ENCODE measurements around the gene EIF6.
"Not testable (repeated sequence)": the region's sequence is repeated elsewhere in the genome, so short reads cannot be mapped to it uniquely, and the experiment has no call there.

EIF6 gene

GRCh38 chr20:35260426-35260825 is 24.1 kb downstream of the EIF6 start:
- Histone ChIP-seq H3K4me3 (replicated peaks; ENCODE audit: low read depth, low read length) (no peak overlapping the region), H3K27me3 (replicated peaks; ENCODE audit: control insufficient read depth, insufficient read depth, low read length) (no peaks in the 10 kb centered on the region), H3K36me3 (ENCODE audit: control insufficient read depth, insufficient read depth, low read length) (no peaks in the 10 kb centered on the region)
- DNase-seq (ENCODE audit: extremely low read depth, insufficient read length) = no peak
- TF ChIP-seq, protein P1, sequence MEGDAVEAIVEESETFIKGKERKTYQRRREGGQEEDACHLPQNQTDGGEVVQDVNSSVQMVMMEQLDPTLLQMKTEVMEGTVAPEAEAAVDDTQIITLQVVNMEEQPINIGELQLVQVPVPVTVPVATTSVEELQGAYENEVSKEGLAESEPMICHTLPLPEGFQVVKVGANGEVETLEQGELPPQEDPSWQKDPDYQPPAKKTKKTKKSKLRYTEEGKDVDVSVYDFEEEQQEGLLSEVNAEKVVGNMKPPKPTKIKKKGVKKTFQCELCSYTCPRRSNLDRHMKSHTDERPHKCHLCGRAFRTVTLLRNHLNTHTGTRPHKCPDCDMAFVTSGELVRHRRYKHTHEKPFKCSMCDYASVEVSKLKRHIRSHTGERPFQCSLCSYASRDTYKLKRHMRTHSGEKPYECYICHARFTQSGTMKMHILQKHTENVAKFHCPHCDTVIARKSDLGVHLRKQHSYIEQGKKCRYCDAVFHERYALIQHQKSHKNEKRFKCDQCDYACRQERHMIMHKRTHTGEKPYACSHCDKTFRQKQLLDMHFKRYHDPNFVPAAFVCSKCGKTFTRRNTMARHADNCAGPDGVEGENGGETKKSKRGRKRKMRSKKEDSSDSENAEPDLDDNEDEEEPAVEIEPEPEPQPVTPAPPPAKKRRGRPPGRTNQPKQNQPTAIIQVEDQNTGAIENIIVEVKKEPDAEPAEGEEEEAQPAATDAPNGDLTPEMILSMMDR (IDR thresholded peaks at IDR 0.05; ENCODE audit: insufficient read depth, low read length, poor library complexity, severe bottlenecking) = no peak

- Histone ChIP-seq H3K4me3 (replicated peaks; ENCODE audit: low read depth, low read length) (no peak overlapping the region), H3K36me3 (ENCODE audit: control insufficient read depth, insufficient read depth, low read length) (no peaks in the 10 kb centered on the region), H3K27me3 (replicated peaks; ENCODE audit: control insufficient read depth, insufficient read depth, low read length) (no peaks in the 10 kb centered on the region)
- TF ChIP-seq, protein P1 (IDR thresholded peaks at IDR 0.05; ENCODE audit: insufficient read depth, low read length, poor library complexity, severe bottlenecking) = no peak
- DNase-seq (ENCODE audit: extremely low read depth, insufficient read length) = no peak
These were observed 27.2 kb downstream of the EIF6 start for GRCh38 chr20:35257175-35257909.

DNA sequence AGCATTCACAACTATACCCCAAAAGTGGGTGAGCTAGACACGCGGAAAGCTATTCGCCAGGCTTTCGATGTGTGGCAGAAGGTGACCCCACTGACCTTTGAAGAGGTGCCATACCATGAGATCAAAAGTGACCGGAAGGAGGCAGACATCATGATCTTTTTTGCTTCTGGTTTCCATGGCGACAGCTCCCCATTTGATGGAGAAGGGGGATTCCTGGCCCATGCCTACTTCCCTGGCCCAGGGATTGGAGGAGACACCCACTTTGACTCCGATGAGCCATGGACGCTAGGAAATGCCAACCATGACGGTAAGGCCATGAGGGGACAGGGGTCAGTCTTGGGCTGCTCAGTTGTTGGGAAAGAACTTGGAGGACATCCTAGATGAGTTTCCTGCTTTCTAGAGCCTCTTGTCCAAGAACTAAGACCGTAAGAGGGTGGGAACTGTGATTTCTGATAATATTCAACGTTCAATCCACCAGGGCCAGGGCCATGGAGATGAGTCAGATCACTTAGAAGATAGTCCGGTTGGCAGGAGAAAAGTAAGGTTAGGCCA is 30.0 kb downstream of the EIF6 start:
- TF ChIP-seq, protein P1 (IDR thresholded peaks at IDR 0.05; ENCODE audit: insufficient read depth, low read length, poor library complexity, severe bottlenecking) = no peak
- DNase-seq (ENCODE audit: extremely low read depth, insufficient read length) = no peak
- H3K36me3 ChIP-seq (ENCODE audit: control insufficient read depth, insufficient read depth, low read length) = no peaks in the 10 kb centered on the region
- H3K4me3 ChIP-seq (replicated peaks; ENCODE audit: low read depth, low read length) = no peak overlapping the region
- H3K27me3 ChIP-seq (replicated peaks; ENCODE audit: control insufficient read depth, insufficient read depth, low read length) = no peaks in the 10 kb centered on the region

- Histone ChIP-seq H3K4me3 (replicated peaks; ENCODE audit: low read depth, low read length) (no peak overlapping the region), H3K36me3 (ENCODE audit: control insufficient read depth, insufficient read depth, low read length) (no peaks in the 10 kb centered on the region), H3K27me3 (replicated peaks; ENCODE audit: control insufficient read depth, insufficient read depth, low read length) (no peaks in the 10 kb centered on the region)
- TF ChIP-seq, protein P1 (IDR thresholded peaks at IDR 0.05; ENCODE audit: insufficient read depth, low read length, poor library complexity, severe bottlenecking) = no peak
- DNase-seq (ENCODE audit: extremely low read depth, insufficient read length) = no peak
These were observed 31.6 kb downstream of the EIF6 start for GRCh38 chr20:35253010-35253409.

GRCh38 chr20:35252598-35252997 is 32.0 kb downstream of the EIF6 start:
- not testable (repeated sequence) for DNase-seq (ENCODE audit: extremely low read depth, insufficient read length); H3K36me3 ChIP-seq (ENCODE audit: control insufficient read depth, insufficient read depth, low read length)

DNA sequence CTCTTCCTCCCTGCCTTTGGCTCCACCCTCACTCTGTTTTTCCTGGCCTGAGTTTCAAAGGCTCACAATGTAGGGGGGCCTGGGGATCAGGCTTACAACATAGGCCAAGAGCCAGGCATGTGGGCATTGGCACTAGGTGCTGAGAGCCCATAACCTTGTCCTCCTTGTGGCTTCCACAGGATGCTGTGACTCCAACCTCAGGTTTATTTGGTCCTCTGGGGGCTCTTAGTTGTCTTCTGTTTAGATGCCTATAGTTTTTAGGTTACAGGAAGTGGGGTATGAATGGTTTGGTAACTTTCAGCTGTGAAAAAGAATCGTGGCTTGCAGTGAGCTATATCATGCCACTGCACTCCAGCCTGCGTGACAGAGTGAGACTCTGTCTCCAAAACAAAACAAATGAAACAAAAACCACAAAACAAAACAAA is 32.5 kb downstream of the EIF6 start:
- Histone ChIP-seq H3K27me3 (replicated peaks; ENCODE audit: control insufficient read depth, insufficient read depth, low read length) (no peaks in the 10 kb centered on the region), H3K4me3 (replicated peaks; ENCODE audit: low read depth, low read length) (no peak overlapping the region), H3K36me3 (ENCODE audit: control insufficient read depth, insufficient read depth, low read length) (no peaks in the 10 kb centered on the region)
- no peak for DNase-seq (ENCODE audit: extremely low read depth, insufficient read length)
- TF ChIP-seq, protein P1 (IDR thresholded peaks at IDR 0.05; ENCODE audit: insufficient read depth, low read length, poor library complexity, severe bottlenecking) = no peak

More at GRCh38 chr20:35252598-35252997, 32.0 kb downstream of the EIF6 start:
- H3K27me3 ChIP-seq (replicated peaks; ENCODE audit: control insufficient read depth, insufficient read depth, low read length); H3K4me3 ChIP-seq (replicated peaks; ENCODE audit: low read depth, low read length): not testable (repeated sequence)
